NK-92 treated with Interleukin-12 subunit alpha and Interleukin-12 subunit beta, amount 100 ng/mL, for 24 hours (cell line): ENCODE data around the gene CYP26B1.

Source experiments
- DNase-seq: peaks from one replicate; lab custom pipeline; 2025; lab: John Stamatoyannopoulos, UW

CYP26B1 gene

GRCh38 chr2:72082021-72082601 is 65.6 kb downstream of the CYP26B1 start:
- DNase-seq, result no peak

- DNase-seq, result peak; percentile 25
Measured at GRCh38 chr2:72081451-72081850, 66.2 kb downstream of the CYP26B1 start.

- no peak for DNase-seq
Measured at GRCh38 chr2:72080286-72081145, 67.1 kb downstream of the CYP26B1 start.
